Activated T-cell treated with anti-CD3 and anti-CD28 coated beads, Interleukin-2, amount 50 U/mL, for 4 hours (primary cell): ENCODE results near the gene ST3GAL3. TPM values are rescaled to one million over a fixed set of nuclear protein-coding genes. Genes with fewer than 3 reads are reported as not detected.

Experiments used
- ATAC-seq, 2 donors: fragments of 200-7000 bp; cut with Tn5 transposase; one replicate each; pipeline ENCODE4 v1.10.0; 2021
- DNase-seq: peaks from one replicate; pipeline ENCODE4 v3.0.0-alpha.2; 2020
- H3K27me3 Mint-ChIP-seq: one replicate; pipeline ENCODE4 v1.8.0; 2021; ENCODE audit warnings: low read depth, mixed read lengths
- H3K36me3 Mint-ChIP-seq: one replicate; pipeline ENCODE4 v1.8.0; 2022; ENCODE audit warnings: mixed read lengths; ENCODE audit not compliant: insufficient read depth
- H3K4me1 Mint-ChIP-seq: one replicate; pipeline ENCODE4 v1.8.0; 2021; ENCODE audit warnings: low read depth, mixed read lengths
- H3K4me3 Mint-ChIP-seq: one replicate; pipeline ENCODE4 v1.8.0; 2021; ENCODE audit warnings: mild to moderate bottlenecking, moderate library complexity, mixed read lengths
- H3K9me3 Mint-ChIP-seq: one replicate; pipeline ENCODE4 v1.8.0; 2021; ENCODE audit warnings: mixed read lengths
- total RNA-seq, 3 donors: library from RNA; stranded (reverse); gene quantifications; one replicate each; pipeline ENCODE4 v1.2.1, GENCODE V29; 2021

The ST3GAL3 gene
- total RNA-seq, 3 donors from 2014 or later, result 5.7 to 6.6 (median 6.3) TPM

GRCh38 chr1:43974443-43975248 is 267.3 kb downstream of the ST3GAL3 start, which contains the start of gene ATP6V0B:
ATP6V0B (plus strand) TSS chr1:43974960; CDS start chr1:43975041, 81 bp downstream.
- Mint-ChIP-seq H3K4me3 (peak within 1 kb of the TSS; percentile 89), H3K9me3 (no peaks in the 10 kb centered on the region), H3K4me1 (peaks cover 57% of the 10 kb centered on the region), H3K36me3 (peaks cover 36% of the 10 kb centered on the region), H3K27me3 (no peaks in the 10 kb centered on the region)
- DNase-seq (peak; percentile 91), ATAC-seq (peak; percentile 75 to 76)

GRCh38 chr1:43975249-43975961 is 268.1 kb downstream of the ST3GAL3 start:
- H3K36me3 Mint-ChIP-seq, result peaks cover 33% of the 10 kb centered on the region
- ATAC-seq, result peak; percentile 2 to 3

GRCh38 chr1:43976045-43976444 is 268.7 kb downstream of the ST3GAL3 start:
- DNase-seq, result no peak
- peak overlapping the region; percentile 89 for H3K4me3 Mint-ChIP-seq
- ATAC-seq, result no peak
- peaks cover 33% of the 10 kb centered on the region for H3K36me3 Mint-ChIP-seq
- H3K4me1 Mint-ChIP-seq, result peaks cover 54% of the 10 kb centered on the region
- H3K27me3 Mint-ChIP-seq, result no peaks in the 10 kb centered on the region
- H3K9me3 Mint-ChIP-seq, result no peaks in the 10 kb centered on the region

More at GRCh38 chr1:43975249-43975961, 268.1 kb downstream of the ST3GAL3 start:
- H3K27me3 Mint-ChIP-seq, result no peaks in the 10 kb centered on the region
- peak overlapping the region; percentile 89 for H3K4me3 Mint-ChIP-seq
- peaks cover 56% of the 10 kb centered on the region for H3K4me1 Mint-ChIP-seq
- H3K9me3 Mint-ChIP-seq, result no peaks in the 10 kb centered on the region
- DNase-seq, result no peak

GRCh38 chr1:43976890-43977289 is 269.6 kb downstream of the ST3GAL3 start:
- H3K27me3 Mint-ChIP-seq, result no peaks in the 10 kb centered on the region
- H3K4me3 Mint-ChIP-seq, result peak overlapping the region; percentile 80
- DNase-seq, result no peak
- peaks cover 33% of the 10 kb centered on the region for H3K36me3 Mint-ChIP-seq
- no peak for ATAC-seq
- H3K9me3 Mint-ChIP-seq, result no peaks in the 10 kb centered on the region
- peaks cover 51% of the 10 kb centered on the region for H3K4me1 Mint-ChIP-seq

- ATAC-seq, result no peak
- peaks cover 51% of the 10 kb centered on the region for H3K4me1 Mint-ChIP-seq
These were observed 270.3 kb downstream of the ST3GAL3 start for GRCh38 chr1:43977376-43978263.

GRCh38 chr1:43978264-43978550 is 270.9 kb downstream of the ST3GAL3 start:
- Mint-ChIP-seq H3K9me3 (no peaks in the 10 kb centered on the region), H3K36me3 (peaks cover 27% of the 10 kb centered on the region), H3K27me3 (no peaks in the 10 kb centered on the region), H3K4me1 (peaks cover 51% of the 10 kb centered on the region), H3K4me3 (peak overlapping the region; percentile 80)
- ATAC-seq (no peak), DNase-seq (no peak)

More at GRCh38 chr1:43977376-43978263, 270.3 kb downstream of the ST3GAL3 start:
- H3K27me3 Mint-ChIP-seq, result no peaks in the 10 kb centered on the region
- H3K9me3 Mint-ChIP-seq, result no peaks in the 10 kb centered on the region
- no peak for DNase-seq
- H3K4me3 Mint-ChIP-seq, result peak overlapping the region; percentile 80
- H3K36me3 Mint-ChIP-seq, result peaks cover 33% of the 10 kb centered on the region

- peak in 1 of 2 donors; percentile 18 for ATAC-seq
- H3K27me3 Mint-ChIP-seq, result no peaks in the 10 kb centered on the region
These were observed 271.4 kb downstream of the ST3GAL3 start, which contains the start of gene B4GALT2 for GRCh38 chr1:43978551-43979260. B4GALT2 (plus strand) TSS chr1:43979210; CDS start chr1:43981161, 1,951 bp downstream.

GRCh38 chr1:43979261-43979527 is 271.9 kb downstream of the ST3GAL3 start:
- Mint-ChIP-seq H3K9me3 (no peaks in the 10 kb centered on the region), H3K4me3 (no peak overlapping the region), H3K36me3 (peaks cover 19% of the 10 kb centered on the region), H3K27me3 (no peaks in the 10 kb centered on the region), H3K4me1 (peaks cover 42% of the 10 kb centered on the region)
- DNase-seq (no peak), ATAC-seq (no peak)

More at GRCh38 chr1:43978551-43979260, 271.4 kb downstream of the ST3GAL3 start, which contains the start of gene B4GALT2:
- H3K9me3 Mint-ChIP-seq, result no peaks in the 10 kb centered on the region
- DNase-seq, result peak; percentile 24
- H3K36me3 Mint-ChIP-seq, result peaks cover 22% of the 10 kb centered on the region
- peaks cover 47% of the 10 kb centered on the region for H3K4me1 Mint-ChIP-seq
- peak within 1 kb of the TSS; percentile 88 for H3K4me3 Mint-ChIP-seq

- H3K27me3 Mint-ChIP-seq, result no peaks in the 10 kb centered on the region
- H3K4me1 Mint-ChIP-seq, result peaks cover 40% of the 10 kb centered on the region
- no peaks in the 10 kb centered on the region for H3K9me3 Mint-ChIP-seq
- H3K36me3 Mint-ChIP-seq, result peaks cover 19% of the 10 kb centered on the region
- peak overlapping the region; percentile 88 for H3K4me3 Mint-ChIP-seq
- DNase-seq, result peak; percentile 23
- ATAC-seq, result peak; percentile 19 to 21
These were observed 272.4 kb downstream of the ST3GAL3 start for GRCh38 chr1:43979528-43980254.

- Mint-ChIP-seq H3K27me3 (no peaks in the 10 kb centered on the region), H3K4me3 (peak overlapping the region; percentile 88)
- ATAC-seq, result no peak
These were observed 273.2 kb downstream of the ST3GAL3 start for GRCh38 chr1:43980255-43981134.

More at GRCh38 chr1:43980255-43981134, 273.2 kb downstream of the ST3GAL3 start:
- H3K4me1 Mint-ChIP-seq, result peaks cover 38% of the 10 kb centered on the region
- DNase-seq, result no peak
- peaks cover 19% of the 10 kb centered on the region for H3K36me3 Mint-ChIP-seq
- no peaks in the 10 kb centered on the region for H3K9me3 Mint-ChIP-seq
